Karpas-422 (cell line): ENCODE measurements around the gene PTGER3. TPM values are rescaled to one million over a fixed set of nuclear protein-coding genes. Genes with fewer than 3 reads are reported as not detected.
A peak's percentile ranks its signal among the peaks of the same experiment; 100 is the strongest.

Experiments used
- DNase-seq: peaks from one replicate; pipeline ENCODE4 v3.0.0-alpha.2; 2015
- H2AFZ ChIP-seq: fragments of 200-600 bp; sonication (generic); 2 replicates; pipeline ENCODE4 v1.6.1; 2014; ENCODE audit warnings: antibody characterized with exemption, low read length, mixed read lengths
- H3K27ac ChIP-seq: fragments of 200-600 bp; sonication (generic); 2 replicates; pipeline ENCODE4 v1.5.1; 2014; ENCODE audit warnings: mild to moderate bottlenecking, low read length, moderate library complexity
- H3K27me3 ChIP-seq: fragments of 200-600 bp; sonication (generic); 2 replicates; pipeline ENCODE4 v1.6.1; 2014; ENCODE audit warnings: low read length, mixed read lengths
- H3K36me3 ChIP-seq: fragments of 200-600 bp; sonication (generic); 2 replicates; pipeline ENCODE4 v1.6.1; 2014; ENCODE audit warnings: low read length, mixed read lengths; ENCODE audit not compliant: insufficient read depth
- H3K4me1 ChIP-seq: fragments of 200-600 bp; sonication (generic); 2 replicates; pipeline ENCODE4 v1.6.1; 2014; ENCODE audit warnings: mild to moderate bottlenecking, low read length, mixed read lengths
- H3K4me2 ChIP-seq: fragments of 200-600 bp; sonication (generic); 2 replicates; pipeline ENCODE4 v1.6.1; 2014; ENCODE audit warnings: low read length, low read depth, mild to moderate bottlenecking; ENCODE audit not compliant: poor library complexity, severe bottlenecking
- H3K4me3 ChIP-seq: fragments of 200-600 bp; sonication (generic); 2 replicates; pipeline ENCODE4 v1.5.1; 2014; ENCODE audit warnings: mild to moderate bottlenecking, antibody characterized with exemption, low read length, mixed read lengths
- H3K79me2 ChIP-seq: fragments of 200-600 bp; sonication (generic); 2 replicates; pipeline ENCODE4 v1.6.1; 2014; ENCODE audit warnings: mild to moderate bottlenecking, low read length, mixed read lengths
- H3K9ac ChIP-seq: fragments of 200-600 bp; sonication (generic); 2 replicates; pipeline ENCODE4 v1.6.0; 2014; ENCODE audit warnings: low read length
- H3K9me2 ChIP-seq: fragments of 200-600 bp; sonication (generic), shearing (Covaris generic); replicated peaks from 2 replicates; pipeline ENCODE4 v1.6.0; 2014; ENCODE audit warnings: mild to moderate bottlenecking, low read length, moderate library complexity; ENCODE audit not compliant: insufficient read depth
- H3K9me3 ChIP-seq: fragments of 300-700, 200-600 bp; sonication (generic); 2 replicates; pipeline ENCODE4 v1.6.1; 2014; ENCODE audit warnings: low read length, mixed read lengths
- H4K20me1 ChIP-seq: fragments of 200-600 bp; sonication (generic); 2 replicates; pipeline ENCODE4 v1.6.1; 2014; ENCODE audit warnings: mild to moderate bottlenecking, antibody characterized with exemption, low read length, low read depth; ENCODE audit not compliant: insufficient read depth
- total RNA-seq: library from RNA; depleted of rRNA; stranded (reverse); fragments of >200 nt; shearing (Covaris generic); gene quantifications from 2 replicates; pipeline ENCODE4 v1.2.3, GENCODE V29; 2014; ENCODE audit warnings: low replicate concordance

The PTGER3 gene
- total RNA-seq, 1 experiment from 2014 or later = not detected

DNA sequence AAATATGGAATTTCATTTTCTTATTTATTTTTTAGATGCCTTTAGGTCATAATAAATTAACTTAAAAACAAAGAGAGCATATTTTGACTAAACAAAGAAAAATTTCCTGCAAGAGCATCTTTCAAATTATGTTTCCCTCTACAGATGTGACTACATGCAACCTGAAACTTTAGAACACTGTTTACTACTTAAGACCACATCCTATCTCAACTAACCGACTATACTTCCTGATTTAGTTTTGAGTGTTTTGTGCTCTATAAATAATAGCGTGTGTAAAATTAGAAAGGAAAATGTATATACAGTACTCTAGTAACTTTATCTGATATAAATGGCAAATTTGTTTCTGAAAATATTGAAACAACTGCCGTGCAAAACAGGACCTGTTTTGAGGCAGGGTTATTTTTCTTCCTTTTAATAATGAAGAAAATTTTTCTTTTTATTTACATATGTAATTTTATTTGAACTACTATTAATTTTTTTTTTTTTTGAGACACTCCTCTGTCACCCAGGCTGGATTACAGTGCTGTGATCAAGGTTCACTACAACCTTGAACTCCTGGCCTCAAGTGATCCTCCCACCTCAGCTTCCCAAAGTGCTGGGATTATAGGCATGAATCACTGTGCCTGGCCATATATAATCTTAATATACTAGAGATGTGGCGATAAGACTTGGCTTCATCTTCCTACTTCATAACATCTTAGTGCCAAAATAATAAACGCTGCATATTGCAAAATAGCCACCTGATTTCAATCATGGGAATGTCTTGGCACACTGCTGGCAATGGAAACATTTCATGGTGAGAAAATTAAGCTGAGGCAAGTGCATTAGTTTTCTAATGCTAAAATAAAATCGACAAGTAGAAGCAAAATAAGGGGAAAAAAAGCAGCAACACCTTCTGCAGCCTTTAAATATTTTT is 21.0 kb upstream of the PTGER3 start:
- no peak overlapping the region for H3K27ac ChIP-seq
- H4K20me1 ChIP-seq = 0 out of 2 replicates have a peak, but pooled peaks cover 5% of the 10 kb centered on the region
- no peaks in the 10 kb centered on the region for H3K9me2 ChIP-seq
- H3K9ac ChIP-seq = no peak overlapping the region
- no peak overlapping the region for H2AFZ ChIP-seq
- H3K4me1 ChIP-seq = peaks cover 14% of the 10 kb centered on the region
- H3K9me3 ChIP-seq = no peaks in the 10 kb centered on the region
- H3K79me2 ChIP-seq = peaks cover 15% of the 10 kb centered on the region
- no peak for DNase-seq
- H3K27me3 ChIP-seq = no peaks in the 10 kb centered on the region
- no peak overlapping the region for H3K4me3 ChIP-seq
- peaks cover 90% of the 10 kb centered on the region for H3K36me3 ChIP-seq
- no peak overlapping the region for H3K4me2 ChIP-seq

DNA sequence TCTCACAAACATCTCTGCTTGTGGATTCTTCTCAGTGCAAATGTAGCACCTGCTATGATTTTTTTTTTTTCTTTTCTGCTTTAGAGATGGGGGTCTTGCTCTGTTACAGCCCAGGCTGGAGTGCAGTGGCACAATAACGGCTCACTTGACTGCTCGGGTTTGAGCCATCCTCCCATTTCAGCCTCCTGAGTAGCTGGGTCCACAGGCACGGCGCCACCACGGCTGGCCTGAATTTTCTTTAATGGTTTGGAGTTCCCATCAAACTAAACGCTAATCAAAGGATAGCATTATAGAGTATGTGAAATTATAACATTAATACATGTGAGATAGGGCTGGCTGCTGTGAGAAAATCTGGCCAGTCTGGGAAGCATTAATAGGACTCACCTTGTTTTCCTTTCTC is 7.2 kb upstream of the PTGER3 start:
- Histone ChIP-seq H3K27ac (no peak overlapping the region), H4K20me1 (no peaks in the 10 kb centered on the region; the same call in 1 of the 2 replicates), H2AFZ (no peak overlapping the region), H3K27me3 (no peaks in the 10 kb centered on the region), H3K4me2 (no peak overlapping the region), H3K9me2 (no peaks in the 10 kb centered on the region), H3K9ac (no peak overlapping the region), H3K4me3 (no peak overlapping the region), H3K79me2 (no peaks in the 10 kb centered on the region), H3K9me3 (no peaks in the 10 kb centered on the region), H3K36me3 (peaks cover 11% of the 10 kb centered on the region; the same call in 1 of the 2 replicates), H3K4me1 (no peaks in the 10 kb centered on the region)
- DNase-seq = no peak

DNA sequence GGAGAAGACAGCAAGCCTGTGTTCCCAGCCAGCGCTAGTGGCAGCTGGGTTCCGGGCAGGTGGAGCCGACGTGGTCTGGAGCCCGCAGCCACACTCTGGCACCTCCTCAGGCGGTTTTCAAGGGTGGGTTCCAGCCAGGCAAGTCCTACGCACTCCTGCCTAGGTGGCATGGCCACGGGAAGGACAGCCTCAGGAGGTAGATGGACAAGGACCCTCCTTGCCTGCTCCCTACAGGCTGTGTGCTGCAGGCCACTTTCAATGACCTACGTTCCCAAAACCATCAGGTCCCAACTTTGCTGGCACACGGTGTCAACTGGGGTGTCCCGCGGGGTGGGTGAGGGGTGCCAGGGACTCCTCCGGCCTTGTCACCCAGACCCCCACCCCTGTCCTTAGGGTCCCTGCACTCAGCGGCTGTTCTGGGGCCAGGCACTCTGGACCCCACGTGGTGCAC is 6.7 kb upstream of the PTGER3 start:
- peaks cover 11% of the 10 kb centered on the region; the same call in 1 of the 2 replicates for H3K36me3 ChIP-seq
- H3K4me3 ChIP-seq = no peak overlapping the region
- H3K79me2 ChIP-seq = no peaks in the 10 kb centered on the region
- H3K9me2 ChIP-seq = no peaks in the 10 kb centered on the region
- no peaks in the 10 kb centered on the region; the same call in 1 of the 2 replicates for H4K20me1 ChIP-seq
- H3K27ac ChIP-seq = no peak overlapping the region
- H3K27me3 ChIP-seq = no peaks in the 10 kb centered on the region
- no peak for DNase-seq
- H2AFZ ChIP-seq = no peak overlapping the region
- H3K4me2 ChIP-seq = no peak overlapping the region
- no peaks in the 10 kb centered on the region for H3K9me3 ChIP-seq
- no peaks in the 10 kb centered on the region for H3K4me1 ChIP-seq
- H3K9ac ChIP-seq = no peak overlapping the region

DNA sequence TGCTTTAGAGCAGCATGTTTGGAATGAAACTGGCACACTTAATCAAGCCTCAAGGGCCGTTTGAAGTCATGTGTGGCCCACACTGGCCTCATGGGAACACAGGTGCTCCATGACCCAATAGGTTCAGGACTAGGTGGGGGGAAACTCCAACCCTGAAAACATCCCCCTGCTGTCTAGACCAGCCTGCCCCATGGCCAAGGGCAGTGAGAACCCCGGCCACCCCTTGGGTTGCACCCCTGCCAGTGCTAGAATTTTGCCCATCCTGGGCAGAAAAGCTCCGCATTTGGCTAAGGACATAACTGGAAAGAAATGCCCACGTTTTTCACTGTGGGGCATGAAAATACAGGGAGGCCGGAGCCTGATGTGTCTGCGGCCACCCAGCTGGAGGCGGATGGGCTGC is 6.1 kb upstream of the PTGER3 start:
- Histone ChIP-seq H3K4me2 (no peak overlapping the region), H4K20me1 (no peaks in the 10 kb centered on the region; the same call in 1 of the 2 replicates), H3K9me2 (no peaks in the 10 kb centered on the region), H3K27me3 (no peaks in the 10 kb centered on the region), H2AFZ (no peak overlapping the region), H3K4me3 (no peak overlapping the region), H3K9me3 (no peaks in the 10 kb centered on the region), H3K27ac (no peak overlapping the region), H3K79me2 (no peaks in the 10 kb centered on the region), H3K4me1 (no peaks in the 10 kb centered on the region), H3K36me3 (peaks cover 5% of the 10 kb centered on the region; the same call in 1 of the 2 replicates), H3K9ac (no peak overlapping the region)
- DNase-seq = peak; percentile 46

DNA sequence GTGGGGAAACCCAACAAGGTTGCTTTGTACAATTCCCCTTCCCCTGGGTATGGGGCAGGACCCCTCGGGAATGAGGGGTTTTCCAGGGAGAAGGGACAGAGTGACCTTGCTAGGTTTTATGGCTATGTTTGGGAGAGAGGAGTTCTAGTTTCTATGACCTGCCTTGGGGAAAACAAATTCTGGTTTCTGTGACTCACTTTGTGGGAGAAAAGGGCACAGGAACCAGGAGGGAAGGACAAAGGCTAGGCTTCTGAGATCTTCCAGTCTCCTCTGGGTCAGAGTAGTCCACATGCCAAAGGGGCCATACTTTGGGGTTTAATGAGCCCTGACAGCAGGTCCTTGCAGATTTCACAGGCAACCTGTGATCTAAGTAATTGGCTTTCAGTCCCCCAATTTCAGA is 5.5 kb upstream of the PTGER3 start:
- peaks cover 3% of the 10 kb centered on the region; the same call in 1 of the 2 replicates for H3K36me3 ChIP-seq
- no peaks in the 10 kb centered on the region for H3K9me3 ChIP-seq
- DNase-seq = no peak
- H3K79me2 ChIP-seq = no peaks in the 10 kb centered on the region
- H3K4me3 ChIP-seq = no peak overlapping the region
- no peaks in the 10 kb centered on the region; the same call in 1 of the 2 replicates for H4K20me1 ChIP-seq
- H2AFZ ChIP-seq = no peak overlapping the region
- no peak overlapping the region for H3K27ac ChIP-seq
- no peak overlapping the region for H3K4me2 ChIP-seq
- no peaks in the 10 kb centered on the region for H3K27me3 ChIP-seq
- H3K9ac ChIP-seq = no peak overlapping the region
- no peaks in the 10 kb centered on the region for H3K4me1 ChIP-seq
- no peaks in the 10 kb centered on the region for H3K9me2 ChIP-seq

DNA sequence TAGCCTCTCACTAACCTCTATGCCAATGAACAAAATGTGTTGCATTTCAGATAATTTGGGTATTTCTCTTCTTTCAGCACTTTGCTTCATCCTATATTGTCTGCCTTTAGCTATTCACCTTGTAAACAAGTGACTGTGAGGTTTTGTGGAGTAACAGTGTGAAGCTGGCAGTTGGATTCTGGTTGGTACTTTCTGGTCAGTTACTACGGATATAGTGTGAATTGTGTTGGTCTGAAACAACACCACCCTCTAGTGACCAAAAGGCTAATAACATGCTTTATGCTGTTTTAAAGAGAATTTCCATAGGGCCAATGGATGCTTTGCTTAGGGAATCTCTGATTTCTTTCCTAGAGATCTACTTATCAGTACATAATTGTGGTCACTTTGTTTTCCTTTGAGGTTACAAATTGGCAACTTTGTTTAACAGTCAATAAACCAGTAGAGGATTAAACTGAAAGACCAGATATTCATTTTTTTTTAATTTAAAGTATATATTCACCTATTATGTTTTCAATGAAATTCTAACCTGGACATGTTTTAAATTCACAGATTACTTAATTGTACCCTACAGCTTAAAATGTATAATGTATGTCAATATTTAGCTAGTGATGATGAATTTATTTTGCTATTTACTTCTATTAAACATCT is 2.5 kb upstream of the PTGER3 start:
- no peaks in the 10 kb centered on the region for H3K79me2 ChIP-seq
- no peaks in the 10 kb centered on the region for H3K9me2 ChIP-seq
- H3K27me3 ChIP-seq = no peaks in the 10 kb centered on the region
- H3K4me1 ChIP-seq = no peaks in the 10 kb centered on the region
- H3K27ac ChIP-seq = no peak overlapping the region
- no peaks in the 10 kb centered on the region for H4K20me1 ChIP-seq
- no peak overlapping the region for H3K9ac ChIP-seq
- H3K9me3 ChIP-seq = no peaks in the 10 kb centered on the region
- no peak overlapping the region for H3K4me2 ChIP-seq
- H3K36me3 ChIP-seq = no peaks in the 10 kb centered on the region
- H2AFZ ChIP-seq = no peak overlapping the region
- no peak overlapping the region for H3K4me3 ChIP-seq
- peak; percentile 84 for DNase-seq

DNA sequence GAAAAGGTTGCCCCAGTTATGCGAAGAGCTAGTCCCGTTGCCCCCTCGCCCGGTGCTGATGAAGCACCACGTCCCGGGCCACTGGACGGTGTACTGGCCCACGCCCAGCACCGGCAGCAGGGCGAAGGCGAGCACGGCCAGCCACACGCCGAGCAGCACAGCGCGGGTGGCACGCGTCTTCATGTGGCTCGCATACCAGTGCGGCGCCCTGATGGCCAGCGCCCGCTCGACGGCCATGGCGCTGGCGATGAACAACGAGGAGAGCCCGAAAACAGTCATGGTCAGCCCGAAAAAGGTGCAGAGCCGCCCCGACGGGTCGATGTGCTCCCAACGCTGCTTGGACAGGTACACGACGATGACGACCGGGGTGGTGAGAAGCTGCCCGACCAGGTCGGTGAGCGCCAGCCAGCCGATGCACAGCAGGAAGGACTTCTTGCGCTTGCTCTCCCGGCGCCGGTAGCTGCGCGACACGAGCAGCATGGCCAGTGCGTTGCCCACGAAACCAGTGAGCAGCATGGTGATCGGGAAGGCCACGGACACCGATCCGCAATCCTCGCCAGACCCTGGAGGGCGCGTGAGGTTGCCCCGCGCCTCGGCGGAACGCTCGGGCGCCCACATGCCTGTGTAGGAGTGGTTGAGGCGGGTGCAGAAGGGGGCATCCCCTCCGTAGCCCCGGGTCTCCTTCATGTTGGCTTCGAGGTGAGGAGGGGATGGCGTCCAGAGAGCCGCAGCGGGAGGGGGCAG is 553 bp downstream of the PTGER3 start:
- H3K79me2 ChIP-seq = no peaks in the 10 kb centered on the region
- no peak overlapping the region for H3K27ac ChIP-seq
- no peaks in the 10 kb centered on the region for H3K27me3 ChIP-seq
- H4K20me1 ChIP-seq = no peaks in the 10 kb centered on the region
- no peak overlapping the region for H3K9ac ChIP-seq
- H3K9me3 ChIP-seq = no peaks in the 10 kb centered on the region
- H3K9me2 ChIP-seq = no peaks in the 10 kb centered on the region
- no peak for DNase-seq
- H3K4me1 ChIP-seq = no peaks in the 10 kb centered on the region
- H3K4me2 ChIP-seq = no peak overlapping the region
- H3K4me3 ChIP-seq = no peak overlapping the region
- H3K36me3 ChIP-seq = no peaks in the 10 kb centered on the region
- no peak overlapping the region for H2AFZ ChIP-seq
